ENCODE measurements around the gene SELENON. TPM values are rescaled to one million over a fixed set of nuclear protein-coding genes. Genes with fewer than 3 reads are reported as not detected.

Gene SELENON
- total and polyA plus RNA-seq, 2 of the 13 experiments (the other 11 are each of a cell fraction or from before 2014, with no cell fraction given), result 3.8 to 8.0 TPM

DNA sequence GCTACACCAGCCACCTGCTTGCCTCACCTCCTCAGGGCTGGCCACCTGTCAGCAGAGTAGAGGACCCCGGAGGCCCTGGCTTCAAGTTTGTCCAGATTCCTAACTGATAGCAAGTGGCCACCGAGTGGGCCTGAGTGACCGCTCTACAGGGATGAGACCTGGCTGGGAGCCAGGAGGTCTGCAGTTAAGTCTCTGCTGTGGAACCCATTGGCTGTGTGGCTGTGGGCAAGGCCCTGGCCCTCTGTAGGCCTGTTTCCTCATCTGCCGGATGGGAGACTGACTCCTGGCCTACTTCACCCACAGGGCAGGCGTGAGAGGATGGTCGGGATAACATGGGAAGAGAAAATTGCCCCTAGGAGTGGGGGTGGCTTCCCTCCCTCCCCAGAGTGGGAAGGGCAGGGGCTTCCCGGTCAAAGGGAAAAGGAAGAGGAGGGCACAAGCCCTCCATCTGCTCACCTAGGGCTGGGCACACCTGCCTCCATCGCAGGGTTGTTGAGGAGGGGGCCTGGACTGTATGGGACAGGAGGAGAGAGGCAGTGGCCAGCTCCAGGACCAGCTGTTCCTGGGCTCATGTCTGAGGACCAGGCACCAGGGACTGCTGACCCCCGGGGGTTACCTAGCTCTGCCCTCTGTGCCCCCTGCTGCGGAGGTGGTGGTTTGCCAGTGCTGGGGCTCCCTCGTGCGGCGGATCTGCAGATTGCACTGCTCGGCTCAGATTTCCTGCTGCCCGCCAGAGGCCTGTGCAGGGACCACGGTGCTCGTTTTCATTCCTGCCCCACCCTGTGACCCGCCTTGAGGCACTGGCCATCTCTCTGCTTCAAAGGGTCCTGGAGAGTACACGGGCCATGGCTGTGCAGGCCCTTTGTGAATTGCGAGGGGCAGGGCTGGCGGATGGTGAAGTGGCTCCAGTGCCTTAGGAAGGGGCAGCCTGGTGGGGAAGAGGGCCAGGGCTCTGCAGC is 10.6 kb downstream of the SELENON start (continued):
- no peak for TF ChIP-seq ZNF33A (CRISPR knock-in tag; IDR thresholded peaks at IDR 0.05; ENCODE audit: borderline replicate concordance)
- TF ChIP-seq, protein P1, sequence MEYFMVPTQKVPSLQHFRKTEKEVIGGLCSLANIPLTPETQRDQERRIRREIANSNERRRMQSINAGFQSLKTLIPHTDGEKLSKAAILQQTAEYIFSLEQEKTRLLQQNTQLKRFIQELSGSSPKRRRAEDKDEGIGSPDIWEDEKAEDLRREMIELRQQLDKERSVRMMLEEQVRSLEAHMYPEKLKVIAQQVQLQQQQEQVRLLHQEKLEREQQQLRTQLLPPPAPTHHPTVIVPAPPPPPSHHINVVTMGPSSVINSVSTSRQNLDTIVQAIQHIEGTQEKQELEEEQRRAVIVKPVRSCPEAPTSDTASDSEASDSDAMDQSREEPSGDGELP (IDR thresholded peaks at IDR 0.05; ENCODE audit: borderline replicate concordance, low read depth), result no peak

DNA sequence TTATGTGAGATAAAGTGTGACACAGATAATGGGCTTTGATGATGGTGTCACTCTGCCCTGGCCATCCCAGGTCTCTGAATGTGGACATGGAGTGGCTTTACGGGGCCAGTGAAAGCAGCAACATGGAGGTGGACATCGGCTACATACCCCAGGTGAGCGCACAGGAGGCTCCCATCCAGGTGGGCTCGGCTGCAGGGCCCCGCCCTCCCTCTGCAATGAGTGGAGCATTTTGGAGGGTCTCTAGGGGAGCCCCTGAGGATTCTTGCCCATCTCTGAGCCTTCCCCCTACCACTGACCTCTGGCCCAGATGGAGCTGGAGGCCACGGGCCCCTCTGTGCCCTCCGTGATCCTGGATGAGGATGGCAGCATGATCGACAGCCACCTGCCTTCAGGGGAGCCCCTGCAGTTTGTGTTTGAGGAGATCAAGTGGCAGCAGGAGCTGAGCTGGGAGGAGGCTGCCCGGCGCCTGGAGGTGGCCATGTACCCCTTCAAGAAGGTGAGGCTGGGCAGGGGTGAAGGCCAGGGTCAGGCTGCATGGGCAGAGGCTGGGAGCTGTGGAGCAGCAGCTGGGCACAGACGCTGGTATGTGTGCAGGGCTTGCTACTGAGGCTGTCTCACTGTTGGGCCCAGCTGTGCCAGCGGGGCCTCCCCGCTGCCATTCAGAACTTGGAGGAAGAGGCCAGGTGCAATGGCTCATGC is 11.5 kb downstream of the SELENON start:
- no TSS peak for BruUV-seq (replicated peaks)
- no peak overlapping the region for H3K9ac ChIP-seq (ENCODE audit: insufficient read depth, low read depth, low read length)
- FAIRE-seq (no peak), DNase-seq (ENCODE audit: low spot score) (no peak), ATAC-seq (no peak)
- H3K4me2 ChIP-seq (ENCODE audit: low read depth, low read length), result no peak overlapping the region
- CTCF ChIA-PET (ENCODE audit: low intra/inter-chr PET ratio, low total read pairs), result interaction anchor here (1.2 to 2.2 kb wide), 3 partner anchors 15 to 308 kb away, joined by 3 to 9 read pairs (median 5); no protein-coding TSS in a partner anchor
- 97% methylated on average over 4 of the region's 13 CpGs for WGBS (ENCODE audit: low lambda C conversion rate)
- no peaks in the 10 kb centered on the region for H4K20me1 ChIP-seq (ENCODE audit: insufficient read depth, low read length)
- no peaks in the 10 kb centered on the region for H3K79me2 ChIP-seq (ENCODE audit: insufficient read depth, low read length)
- no peaks in the 10 kb centered on the region for H3K9me3 ChIP-seq (ENCODE audit: low read length)
- POLR2A ChIA-PET, result interaction anchor here (0.7 to 2.5 kb wide), 2 partner anchors 8 to 9 kb away, joined by 4 to 10 read pairs; partner anchors contain the start of gene MTFR1L
- no peak overlapping the region for H3K27ac ChIP-seq (ENCODE audit: extremely low read length, insufficient read depth, low read length)
- no peak overlapping the region for H3K4me3 ChIP-seq (replicated peaks in 1 of 3; ENCODE audit: insufficient read depth in 1 of 3, low read depth in 2 of 3, low read length in 3 of 3)
- TF ChIP-seq GTF3A (CRISPR knock-in tag; conservative IDR thresholded peaks at IDR 0.05) (no peak), ZBTB38 (CRISPR knock-in tag; IDR thresholded peaks at IDR 0.05) (no peak), EHMT2 (IDR thresholded peaks at IDR 0.05; ENCODE audit: borderline replicate concordance, low read depth, low read length) (no peak), MTF2 (CRISPR knock-in tag; IDR thresholded peaks at IDR 0.05; ENCODE audit: borderline replicate concordance) (no peak), HDAC6 (IDR thresholded peaks at IDR 0.05; ENCODE audit: low read depth, low read length) (no peak), AGO2 (optimal IDR thresholded peaks at IDR 0.05; ENCODE audit: low read depth, low read length) (no peak), PLRG1 (conservative IDR thresholded peaks at IDR 0.05) (no peak)
- TF ChIP-seq, protein P2, sequence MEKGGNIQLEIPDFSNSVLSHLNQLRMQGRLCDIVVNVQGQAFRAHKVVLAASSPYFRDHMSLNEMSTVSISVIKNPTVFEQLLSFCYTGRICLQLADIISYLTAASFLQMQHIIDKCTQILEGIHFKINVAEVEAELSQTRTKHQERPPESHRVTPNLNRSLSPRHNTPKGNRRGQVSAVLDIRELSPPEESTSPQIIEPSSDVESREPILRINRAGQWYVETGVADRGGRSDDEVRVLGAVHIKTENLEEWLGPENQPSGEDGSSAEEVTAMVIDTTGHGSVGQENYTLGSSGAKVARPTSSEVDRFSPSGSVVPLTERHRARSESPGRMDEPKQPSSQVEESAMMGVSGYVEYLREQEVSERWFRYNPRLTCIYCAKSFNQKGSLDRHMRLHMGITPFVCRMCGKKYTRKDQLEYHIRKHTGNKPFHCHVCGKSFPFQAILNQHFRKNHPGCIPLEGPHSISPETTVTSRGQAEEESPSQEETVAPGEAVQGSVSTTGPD (CRISPR knock-in tag; IDR thresholded peaks at IDR 0.05), result no peak
- TF ChIP-seq, protein P3, sequence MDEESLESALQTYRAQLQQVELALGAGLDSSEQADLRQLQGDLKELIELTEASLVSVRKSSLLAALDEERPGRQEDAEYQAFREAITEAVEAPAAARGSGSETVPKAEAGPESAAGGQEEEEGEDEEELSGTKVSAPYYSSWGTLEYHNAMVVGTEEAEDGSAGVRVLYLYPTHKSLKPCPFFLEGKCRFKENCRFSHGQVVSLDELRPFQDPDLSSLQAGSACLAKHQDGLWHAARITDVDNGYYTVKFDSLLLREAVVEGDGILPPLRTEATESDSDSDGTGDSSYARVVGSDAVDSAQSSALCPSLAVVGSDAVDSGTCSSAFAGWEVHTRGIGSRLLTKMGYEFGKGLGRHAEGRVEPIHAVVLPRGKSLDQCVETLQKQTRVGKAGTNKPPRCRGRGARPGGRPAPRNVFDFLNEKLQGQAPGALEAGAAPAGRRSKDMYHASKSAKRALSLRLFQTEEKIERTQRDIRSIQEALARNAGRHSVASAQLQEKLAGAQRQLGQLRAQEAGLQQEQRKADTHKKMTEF (CRISPR knock-in tag; IDR thresholded peaks at IDR 0.05), result no peak
- H3K36me3 ChIP-seq (replicated peaks in 1 of 2; ENCODE audit: control insufficient read depth in 1 of 2, insufficient read depth in 2 of 2, low read length in 2 of 2), result no peaks in the 10 kb centered on the region
- intact Hi-C loops (cut with micrococcal nuclease; ENCODE audit: unreplicated experiment) (no loop called here), in situ Hi-C loops (cut with HindIII; ENCODE audit: extremely low pct_ligation_motif_present, low pct_unique_long_range_greater_than_20kb) (loop anchor here (25.0 kb wide), 1 partner anchor 199 kb away; the partner anchor contains the start of gene MAN1C1)
- no peaks in the 10 kb centered on the region for H3K4me1 ChIP-seq (ENCODE audit: insufficient read depth, low read length)
- H3K27me3 ChIP-seq (ENCODE audit: control insufficient read depth in 1 of 2, insufficient read depth in 2 of 2, low read length in 2 of 2), result no peaks in the 10 kb centered on the region
- no peak overlapping the region for H2AFZ ChIP-seq (ENCODE audit: low read length)
